Osteoblast (primary cell): ENCODE data around the gene ZFR2. TPM values are rescaled to one million over a fixed set of nuclear protein-coding genes. Genes with fewer than 3 reads are reported as not detected.
"Not testable (repeated sequence)": the region's sequence is repeated elsewhere in the genome, so short reads cannot be mapped to it uniquely, and the experiment has no call there.

Experiments
- DNase-seq: peaks from one replicate; pipeline ENCODE4 v3.0.0; 2011; ENCODE audit warnings: low spot score, mixed read lengths; ENCODE audit not compliant: insufficient read length; ENCODE audit errors: missing footprints
- H2AFZ ChIP-seq: 2 replicates; pipeline ENCODE4 v1.6.0; 2011; ENCODE audit warnings: mild to moderate bottlenecking, low read length
- H3K27ac ChIP-seq: 2 replicates; pipeline ENCODE4 v1.5.1; 2011; ENCODE audit warnings: mild to moderate bottlenecking, low read depth, low read length, moderate library complexity
- H3K27me3 ChIP-seq: 2 replicates; pipeline ENCODE4 v1.6.0; 2012; ENCODE audit warnings: mild to moderate bottlenecking, control low read depth, inconsistent platforms, low read length, moderate library complexity; ENCODE audit not compliant: insufficient read depth
- H3K36me3 ChIP-seq: 2 replicates; pipeline ENCODE4 v1.5.1; 2011; ENCODE audit warnings: mild to moderate bottlenecking, low read length, control low read depth, moderate library complexity; ENCODE audit not compliant: insufficient read depth
- H3K4me1 ChIP-seq: 2 replicates; pipeline ENCODE4 v1.5.1; 2011; ENCODE audit warnings: mild to moderate bottlenecking, low read length, control low read depth, moderate library complexity; ENCODE audit not compliant: insufficient read depth
- H3K4me2 ChIP-seq: 2 replicates; pipeline ENCODE4 v1.6.0; 2011; ENCODE audit warnings: mild to moderate bottlenecking, low read length; ENCODE audit not compliant: insufficient read depth
- H3K4me3 ChIP-seq: fragments of 200-600 bp; sonication (generic); 3 replicates; pipeline ENCODE4 v1.5.1; 2012; ENCODE audit warnings: mild to moderate bottlenecking, low read length, inconsistent platforms; ENCODE audit not compliant: insufficient read depth
- H3K79me2 ChIP-seq: 2 replicates; pipeline ENCODE4 v1.6.0; 2012; ENCODE audit warnings: mild to moderate bottlenecking, low read length, control low read depth, inconsistent platforms; ENCODE audit not compliant: insufficient read depth
- H3K9me3 ChIP-seq: 2 replicates; pipeline ENCODE4 v1.5.1; 2011; ENCODE audit warnings: low read depth, low read length, control low read depth
- H4K20me1 ChIP-seq: 2 replicates; pipeline ENCODE4 v1.6.0; 2012; ENCODE audit warnings: mild to moderate bottlenecking, low read length, control low read depth; ENCODE audit not compliant: insufficient read depth
- total RNA-seq: library from RNA; depleted of rRNA; stranded (reverse); fragments of >200 nt; gene quantifications from 2 replicates; pipeline ENCODE4 v1.2.3, GENCODE V29; 2012
- TF ChIP-seq, protein P1 (sequence below): IDR thresholded peaks from 2 replicates; pipeline ENCODE4 v1.5.1; 2011; ENCODE audit warnings: mild to moderate bottlenecking, low read depth, low read length, moderate library complexity; ENCODE audit errors: extremely low read depth

The ZFR2 gene
- total RNA-seq, 1 donor: not detected

DNA sequence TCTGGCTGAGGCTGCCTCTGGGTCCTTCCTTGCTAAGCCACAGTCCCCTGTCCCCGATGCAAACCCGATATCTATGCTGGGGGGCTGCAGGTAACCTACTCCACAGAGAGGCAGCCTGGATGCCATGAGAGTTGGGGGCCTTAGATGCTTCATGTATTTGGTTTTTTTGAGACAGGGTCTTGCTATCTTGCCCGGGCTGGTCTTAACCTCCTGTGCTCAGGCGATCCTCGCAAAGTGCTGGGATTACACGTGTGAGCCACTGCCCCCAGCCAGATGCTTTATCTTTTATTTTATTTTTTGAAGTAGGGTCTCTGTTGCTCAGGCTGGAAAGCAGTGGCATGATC is 13.2 kb upstream of the ZFR2 start:
- Histone ChIP-seq H3K9me3 (no peaks in the 10 kb centered on the region), H3K4me2 (no peak overlapping the region), H3K4me3 (no peak overlapping the region), H3K4me1 (no peaks in the 10 kb centered on the region), H2AFZ (no peak overlapping the region), H3K27me3 (peaks cover 21% of the 10 kb centered on the region), H4K20me1 (no peaks in the 10 kb centered on the region), H3K27ac (no peak overlapping the region), H3K79me2 (no peaks in the 10 kb centered on the region), H3K36me3 (no peaks in the 10 kb centered on the region)
- TF ChIP-seq, protein P1, sequence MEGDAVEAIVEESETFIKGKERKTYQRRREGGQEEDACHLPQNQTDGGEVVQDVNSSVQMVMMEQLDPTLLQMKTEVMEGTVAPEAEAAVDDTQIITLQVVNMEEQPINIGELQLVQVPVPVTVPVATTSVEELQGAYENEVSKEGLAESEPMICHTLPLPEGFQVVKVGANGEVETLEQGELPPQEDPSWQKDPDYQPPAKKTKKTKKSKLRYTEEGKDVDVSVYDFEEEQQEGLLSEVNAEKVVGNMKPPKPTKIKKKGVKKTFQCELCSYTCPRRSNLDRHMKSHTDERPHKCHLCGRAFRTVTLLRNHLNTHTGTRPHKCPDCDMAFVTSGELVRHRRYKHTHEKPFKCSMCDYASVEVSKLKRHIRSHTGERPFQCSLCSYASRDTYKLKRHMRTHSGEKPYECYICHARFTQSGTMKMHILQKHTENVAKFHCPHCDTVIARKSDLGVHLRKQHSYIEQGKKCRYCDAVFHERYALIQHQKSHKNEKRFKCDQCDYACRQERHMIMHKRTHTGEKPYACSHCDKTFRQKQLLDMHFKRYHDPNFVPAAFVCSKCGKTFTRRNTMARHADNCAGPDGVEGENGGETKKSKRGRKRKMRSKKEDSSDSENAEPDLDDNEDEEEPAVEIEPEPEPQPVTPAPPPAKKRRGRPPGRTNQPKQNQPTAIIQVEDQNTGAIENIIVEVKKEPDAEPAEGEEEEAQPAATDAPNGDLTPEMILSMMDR: no peak
- no peak for DNase-seq

DNA sequence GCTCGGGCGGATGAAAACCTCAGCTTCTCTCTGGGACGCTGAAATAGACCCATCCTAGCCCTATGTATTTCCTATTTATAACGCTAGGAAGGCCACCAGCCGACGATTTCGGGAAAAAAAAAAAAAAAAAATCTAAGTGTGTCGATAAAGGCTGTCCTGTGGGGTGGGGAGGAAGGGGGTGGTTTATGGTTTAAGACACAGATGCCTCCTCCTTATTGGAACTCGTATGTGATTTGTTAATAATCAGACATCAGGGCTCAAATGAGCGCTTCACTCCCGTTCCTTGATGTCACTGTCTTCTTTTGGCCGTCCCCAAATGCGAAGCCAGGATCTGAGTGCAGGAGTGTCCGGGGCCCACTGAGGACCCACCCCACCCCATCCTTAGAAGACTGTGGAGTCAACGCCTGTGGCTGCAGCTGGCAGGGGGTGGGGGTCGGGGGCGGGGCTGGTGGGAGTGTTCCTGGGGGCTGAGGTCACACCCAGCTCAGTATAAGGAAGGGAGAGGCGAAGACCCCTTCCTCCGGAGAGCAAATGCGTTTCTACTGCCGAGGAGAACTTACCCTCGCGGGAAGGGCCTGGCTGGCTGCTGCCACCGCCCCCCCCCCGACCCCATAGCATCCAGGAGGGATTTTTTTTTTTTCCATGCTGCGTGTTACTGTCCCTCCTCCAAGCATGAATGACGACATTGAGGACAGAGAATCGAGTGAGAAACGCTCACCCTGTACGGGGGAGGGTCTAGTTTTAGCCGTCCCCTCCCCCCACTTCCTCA is 12.6 kb upstream of the ZFR2 start:
- H3K79me2 ChIP-seq: no peaks in the 10 kb centered on the region
- no peaks in the 10 kb centered on the region for H4K20me1 ChIP-seq
- peaks cover 21% of the 10 kb centered on the region for H3K27me3 ChIP-seq
- DNase-seq: peak; percentile 77
- no peak overlapping the region for H3K27ac ChIP-seq
- H2AFZ ChIP-seq: no peak overlapping the region
- H3K4me3 ChIP-seq: no peak overlapping the region
- no peak overlapping the region for H3K4me2 ChIP-seq
- no peaks in the 10 kb centered on the region for H3K36me3 ChIP-seq
- H3K9me3 ChIP-seq: no peaks in the 10 kb centered on the region
- no peaks in the 10 kb centered on the region for H3K4me1 ChIP-seq
- TF ChIP-seq, protein P1: no peak

DNA sequence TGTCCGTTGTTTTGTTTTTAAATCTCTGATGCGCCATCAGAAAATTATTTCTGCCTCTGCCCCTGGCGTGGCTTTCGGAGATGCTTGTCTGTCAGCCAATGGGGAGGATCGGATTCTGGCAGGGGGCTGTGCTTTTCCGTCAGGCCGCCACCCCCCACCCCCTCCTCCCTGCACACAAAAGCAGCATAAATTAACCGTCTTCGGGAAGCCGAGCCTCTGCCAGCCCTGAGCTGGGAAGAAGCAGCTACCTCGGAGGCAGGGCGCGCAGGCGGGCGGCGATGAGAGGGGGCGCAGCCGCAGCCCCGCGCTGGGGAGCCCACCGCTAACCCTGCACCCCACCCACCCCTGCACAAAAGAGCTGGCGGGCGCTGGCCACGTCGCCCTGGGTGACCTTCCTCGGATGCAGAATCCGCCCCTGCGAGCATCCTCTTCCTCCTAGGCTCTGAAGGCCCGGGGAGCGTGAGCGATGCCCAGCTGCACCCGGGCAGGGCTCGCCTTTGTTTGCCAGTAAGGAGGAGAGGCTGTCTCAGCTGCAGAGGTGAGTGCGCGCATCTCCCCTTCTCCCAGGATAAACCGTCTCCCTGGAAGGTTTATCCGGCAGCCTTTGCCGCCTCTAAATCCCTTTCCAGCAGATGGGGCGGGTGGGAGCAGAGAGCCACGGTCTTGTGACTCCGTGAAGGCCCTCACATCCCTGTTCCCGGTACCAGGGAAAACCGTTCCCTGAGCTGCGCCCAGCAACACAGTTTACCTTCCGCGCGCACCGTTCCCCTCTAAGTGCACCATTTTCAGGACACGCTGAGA is 11.8 kb upstream of the ZFR2 start, which contains the start of gene ATCAY:
Gene ATCAY, plus strand, starts transcription at position 215 of the 801 bp plus-strand sequence. CDS start 5,083 bp downstream, outside the sequence.
- Histone ChIP-seq H4K20me1 (no peaks in the 10 kb centered on the region), H3K27me3 (peaks cover 21% of the 10 kb centered on the region), H3K4me2 (no peak within 1 kb of the TSS), H3K9me3 (no peaks in the 10 kb centered on the region), H3K79me2 (no peaks in the 10 kb centered on the region), H3K4me3 (no peak within 1 kb of the TSS), H3K36me3 (no peaks in the 10 kb centered on the region), H2AFZ (no peak within 1 kb of the TSS), H3K4me1 (no peaks in the 10 kb centered on the region), H3K27ac (no peak within 1 kb of the TSS)
- TF ChIP-seq, protein P1: no peak
- peak; percentile 73 for DNase-seq

DNA sequence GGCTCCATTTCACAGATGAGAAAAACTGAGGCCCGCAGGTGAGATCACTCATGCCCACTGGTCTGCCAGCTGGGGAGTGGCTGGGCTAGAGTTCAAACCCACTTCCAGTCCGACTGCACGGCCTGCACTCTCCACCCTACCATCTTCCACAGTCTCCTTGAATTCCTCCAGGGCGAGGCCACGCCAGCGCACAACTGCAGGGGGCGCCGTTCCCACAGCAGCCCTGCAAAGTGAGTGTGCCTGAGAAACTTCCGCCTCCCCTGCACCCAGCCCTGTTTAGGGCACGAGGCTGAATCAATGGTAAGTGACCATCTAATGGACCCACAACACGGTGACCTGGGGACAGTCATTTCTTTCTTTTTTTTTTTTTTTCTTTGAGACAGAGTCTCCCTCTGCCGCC is 10.8 kb upstream of the ZFR2 start:
- Histone ChIP-seq H3K36me3 (no peaks in the 10 kb centered on the region), H3K27ac (no peak overlapping the region), H3K9me3 (no peaks in the 10 kb centered on the region), H3K4me2 (no peak overlapping the region), H3K4me1 (no peaks in the 10 kb centered on the region), H4K20me1 (no peaks in the 10 kb centered on the region), H3K79me2 (no peaks in the 10 kb centered on the region), H2AFZ (no peak overlapping the region), H3K27me3 (peaks cover 21% of the 10 kb centered on the region), H3K4me3 (no peak overlapping the region)
- peak; percentile 21 for DNase-seq
- TF ChIP-seq, protein P1: no peak

DNA sequence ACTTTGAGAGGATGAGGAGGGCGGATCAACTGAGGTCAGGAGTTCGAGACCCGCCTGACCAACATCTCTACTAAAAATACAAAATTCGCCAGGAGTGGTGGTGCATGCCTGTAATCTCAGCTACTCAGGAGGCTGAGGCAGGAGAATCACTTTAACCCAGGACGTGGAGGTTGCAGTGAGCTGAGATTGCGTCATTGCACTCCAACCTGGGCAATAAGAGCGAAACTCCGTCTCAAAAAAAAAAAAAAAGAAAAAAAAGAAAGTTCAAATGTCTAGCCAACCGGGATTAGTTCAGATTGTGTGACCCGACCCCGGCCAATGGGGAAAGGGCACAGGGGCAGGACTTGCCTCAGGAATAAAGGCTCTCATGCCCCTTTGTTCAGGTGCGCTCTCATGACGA is 5.9 kb upstream of the ZFR2 start:
- H3K36me3 ChIP-seq, H3K27me3 ChIP-seq, H3K4me2 ChIP-seq, H3K4me1 ChIP-seq, H3K27ac ChIP-seq, H3K4me3 ChIP-seq, H4K20me1 ChIP-seq, H2AFZ ChIP-seq, H3K9me3 ChIP-seq, DNase-seq, H3K79me2 ChIP-seq: not testable (repeated sequence)
